Stimulated activated CD8-positive, alpha-beta memory T cell treated with anti-CD3 and anti-CD28 coated beads, Interleukin-2, amount 100 ng/mL, for 48 hours (primary cell): Measurements from ENCODE around the gene SLC6A9.

Source experiments
- DNase-seq, 2 donors: peaks; one replicate each; pipeline ENCODE4 v3.0.0-alpha.2; 2020; ENCODE audit warnings: low read depth in 2 of 2

The SLC6A9 gene

GRCh38 chr1:43969746-43970466 lies 61.4 kb downstream of the SLC6A9 start, which contains the start of gene DPH2:
Gene DPH2, plus strand, starts transcription at chr1:43970010. Its CDS starts 166 bp downstream, at chr1:43970176.
- peak; percentile 89 to 96 for DNase-seq

DNA sequence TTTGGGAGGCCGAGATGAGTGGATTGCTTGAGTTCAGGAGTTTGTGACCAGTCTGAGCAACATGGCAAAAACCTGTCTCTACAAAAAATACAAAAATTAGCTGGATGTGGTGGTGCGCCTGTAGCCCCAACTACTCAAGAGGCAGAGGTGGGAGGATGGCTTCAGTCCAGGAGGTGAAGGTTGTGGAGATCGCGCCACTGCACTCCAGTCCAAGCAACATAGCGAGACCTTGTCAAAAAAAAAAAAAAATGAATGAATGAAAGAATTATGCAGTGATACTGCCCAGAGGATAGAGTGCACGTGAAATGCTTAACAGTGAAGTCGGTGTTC lies 61.9 kb downstream of the SLC6A9 start:
- DNase-seq: no peak

GRCh38 chr1:43968348-43968948 lies 62.8 kb downstream of the SLC6A9 start:
- DNase-seq: no peak

GRCh38 chr1:43965316-43965715 lies 65.9 kb downstream of the SLC6A9 start:
- DNase-seq: no peak

DNA sequence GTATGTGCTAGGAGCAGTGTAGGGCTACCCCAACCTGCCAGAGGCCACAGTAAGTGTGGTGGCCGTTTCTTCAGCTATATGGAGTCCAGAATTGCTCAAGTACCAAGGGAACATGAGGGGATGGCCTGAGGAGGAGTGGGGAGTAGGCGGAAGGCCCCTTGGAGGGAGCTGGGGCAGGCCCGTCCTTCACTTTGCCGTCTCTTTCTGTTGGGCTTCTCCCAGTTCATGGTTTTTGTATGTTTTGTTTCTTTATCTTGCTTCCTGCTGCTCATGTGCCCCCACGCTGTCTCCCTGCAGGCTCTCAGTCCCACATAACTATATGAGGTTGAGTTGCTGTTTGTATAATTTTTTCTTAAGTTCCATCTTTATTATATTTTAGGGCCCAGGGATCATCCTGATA lies 67.4 kb downstream of the SLC6A9 start:
- no peak for DNase-seq

DNA sequence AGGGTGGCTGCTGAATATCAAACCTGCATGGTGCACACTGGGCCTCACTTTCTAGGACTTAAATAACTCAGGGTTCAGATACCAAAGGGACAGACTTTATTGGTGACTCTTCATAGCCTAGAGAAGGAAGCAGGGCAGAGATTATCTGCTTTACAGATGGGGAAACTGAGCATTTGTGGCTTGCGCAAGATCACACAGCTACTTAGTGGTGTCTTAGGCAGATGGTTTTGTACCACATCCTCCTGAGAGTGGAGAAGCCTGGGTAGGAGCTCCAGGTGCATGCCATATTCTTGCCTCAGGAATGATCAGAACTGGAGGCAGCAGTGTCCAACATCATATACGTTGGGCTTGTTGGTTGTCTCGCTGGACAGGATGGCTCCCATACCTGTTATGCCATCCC lies 68.3 kb downstream of the SLC6A9 start:
- DNase-seq: no peak

DNA sequence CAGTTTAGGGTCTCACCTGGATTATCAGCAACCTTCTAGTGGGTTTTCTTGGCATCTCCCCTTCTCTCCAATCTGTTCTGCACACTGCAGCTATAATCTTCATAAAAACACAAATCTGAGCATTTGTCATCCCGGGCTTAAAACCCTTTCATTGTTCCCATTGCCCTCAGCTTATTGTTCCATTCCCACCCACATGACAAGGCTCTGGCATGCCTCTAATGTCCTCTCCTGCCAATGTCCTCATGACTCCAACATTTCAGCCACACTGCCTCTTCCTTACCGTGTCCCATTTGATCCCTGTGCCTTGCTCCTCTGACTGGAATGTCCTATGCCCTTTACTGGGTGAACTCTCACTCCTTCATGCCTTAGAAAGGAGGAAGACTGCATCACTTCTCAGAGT lies 68.9 kb downstream of the SLC6A9 start:
- DNase-seq: no peak

DNA sequence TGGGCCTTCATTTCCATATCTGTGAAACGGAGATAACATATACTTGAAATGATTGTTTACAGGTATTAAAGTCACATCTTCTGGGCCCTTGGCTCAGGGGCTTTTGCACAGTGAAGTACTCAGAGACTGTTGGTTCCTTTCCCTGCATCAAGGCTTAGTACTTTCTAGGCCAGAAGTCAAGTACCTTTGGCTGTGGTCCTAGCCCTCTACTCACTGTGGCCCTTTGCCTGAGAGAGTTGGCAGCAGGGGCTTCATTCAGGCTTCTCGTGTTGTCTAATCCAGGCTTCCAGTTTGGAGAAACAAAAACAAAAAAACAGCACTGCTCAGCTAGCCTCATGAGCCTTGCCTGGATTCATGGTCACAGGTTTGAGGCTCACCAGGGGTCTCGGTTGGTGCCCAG lies 69.6 kb downstream of the SLC6A9 start:
- no peak for DNase-seq

DNA sequence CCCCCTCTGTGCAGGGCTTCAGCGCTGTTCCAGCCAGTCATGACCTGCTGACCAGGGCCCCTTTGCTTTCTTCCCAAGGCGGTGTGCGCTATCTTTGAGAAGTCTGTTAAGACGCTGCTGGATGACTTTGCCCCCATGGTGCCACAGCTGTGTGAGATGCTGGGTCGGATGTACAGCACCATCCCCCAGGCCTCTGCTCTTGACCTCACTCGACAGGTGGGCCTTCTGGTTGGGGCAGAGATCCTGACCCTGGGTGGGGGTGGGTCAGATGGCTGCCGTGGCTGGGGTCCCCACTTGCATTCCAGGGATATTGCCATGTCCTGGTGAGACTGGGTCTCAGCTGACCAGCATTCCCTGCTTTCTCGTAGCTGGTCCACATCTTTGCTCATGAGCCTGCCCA lies 70.5 kb downstream of the SLC6A9 start:
- no peak for DNase-seq

DNA sequence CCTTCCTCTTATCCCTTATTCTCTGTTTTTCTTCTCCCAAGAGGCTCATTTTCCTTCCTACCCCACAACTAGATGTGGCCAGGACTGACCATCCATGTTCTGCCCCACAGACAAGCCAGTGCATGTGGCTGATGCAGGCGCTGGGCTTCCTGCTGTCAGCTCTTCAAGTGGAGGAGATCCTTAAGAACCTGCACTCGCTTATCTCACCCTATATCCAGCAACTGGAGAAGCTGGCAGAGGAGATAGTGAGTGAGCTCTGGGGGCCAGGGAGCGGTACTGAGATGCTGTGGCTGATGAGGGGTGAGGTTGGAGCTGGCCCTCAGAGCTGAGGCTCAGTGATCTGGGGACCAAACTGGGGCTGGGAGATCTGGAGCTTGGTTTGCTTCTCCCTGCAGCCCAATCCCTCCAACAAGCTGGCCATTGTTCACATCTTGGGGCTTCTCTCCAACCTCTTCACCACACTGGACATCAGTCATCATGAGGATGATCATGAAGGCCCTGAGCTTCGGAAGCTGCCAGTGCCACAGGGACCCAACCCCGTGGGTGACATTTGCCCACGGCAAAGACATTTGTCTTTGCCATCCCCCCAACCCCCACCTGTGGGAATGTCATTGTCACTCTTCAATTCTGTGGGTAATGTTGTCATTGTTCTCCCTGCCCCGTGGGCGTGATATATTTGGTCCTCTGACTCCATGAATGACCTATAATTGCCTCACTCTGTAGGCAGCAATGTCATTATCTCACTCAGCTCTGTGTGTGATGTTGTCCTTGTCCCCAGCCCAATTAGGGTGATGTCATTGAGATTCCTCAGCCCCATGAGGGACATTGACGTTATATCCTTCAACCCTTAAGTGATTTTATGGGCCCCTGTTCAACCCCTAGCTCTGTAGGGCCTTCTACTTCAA lies 72.7 kb downstream of the SLC6A9 start:
- DNase-seq: no peak

GRCh38 chr1:43957407-43958040 lies 73.7 kb downstream of the SLC6A9 start:
- no peak for DNase-seq

DNA sequence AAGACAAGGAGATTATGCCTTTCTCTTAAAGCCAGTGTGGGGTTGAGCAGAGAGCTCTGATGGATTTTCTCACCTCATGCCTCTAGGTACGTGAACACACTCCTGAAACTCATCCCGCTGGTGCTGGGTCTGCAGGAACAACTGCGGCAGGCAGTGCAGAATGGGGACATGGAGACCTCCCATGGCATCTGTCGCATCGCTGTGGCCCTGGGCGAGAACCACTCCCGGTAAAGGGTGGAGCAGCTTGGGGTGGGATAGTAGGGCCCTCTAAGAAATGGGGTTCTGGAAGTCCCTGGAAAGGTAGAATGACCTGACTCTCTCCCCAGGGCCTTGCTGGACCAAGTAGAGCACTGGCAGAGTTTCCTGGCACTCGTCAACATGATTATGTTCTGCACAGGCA lies 75.0 kb downstream of the SLC6A9 start:
- no peak for DNase-seq

GRCh38 chr1:43954036-43954435 lies 77.2 kb downstream of the SLC6A9 start:
- DNase-seq: no peak

GRCh38 chr1:43953361-43953760 lies 77.9 kb downstream of the SLC6A9 start:
- DNase-seq: no peak

DNA sequence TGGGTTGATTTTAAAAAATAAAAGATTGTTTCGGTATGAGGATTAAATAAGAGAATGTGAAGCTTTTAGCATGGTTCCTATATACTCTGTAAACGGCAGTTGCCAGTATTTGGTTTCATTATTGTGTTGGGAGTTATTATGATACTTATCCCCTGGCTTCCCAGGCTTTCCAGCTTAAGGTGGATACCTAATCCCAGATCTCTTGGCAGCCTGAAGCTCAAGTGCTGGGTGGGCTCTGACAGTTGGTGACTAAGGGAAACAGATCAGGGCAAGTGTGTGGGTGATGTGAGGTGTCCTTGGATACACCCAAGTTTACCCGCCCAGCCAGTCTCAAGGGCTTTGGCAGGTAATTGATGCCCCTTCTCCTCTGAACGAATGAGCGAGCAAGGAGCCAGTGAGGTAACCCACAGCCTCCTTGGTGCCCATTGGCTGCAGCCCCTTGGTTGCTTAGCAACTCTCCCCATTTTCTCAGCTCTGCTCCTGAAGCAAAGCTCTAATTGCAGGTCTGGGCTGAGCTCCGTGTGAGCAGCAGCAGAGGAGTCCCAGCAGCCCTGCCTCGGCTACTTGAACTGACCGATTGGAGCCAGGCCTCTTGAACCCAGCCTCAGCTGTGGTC lies 78.4 kb downstream of the SLC6A9 start:
- DNase-seq: no peak

DNA sequence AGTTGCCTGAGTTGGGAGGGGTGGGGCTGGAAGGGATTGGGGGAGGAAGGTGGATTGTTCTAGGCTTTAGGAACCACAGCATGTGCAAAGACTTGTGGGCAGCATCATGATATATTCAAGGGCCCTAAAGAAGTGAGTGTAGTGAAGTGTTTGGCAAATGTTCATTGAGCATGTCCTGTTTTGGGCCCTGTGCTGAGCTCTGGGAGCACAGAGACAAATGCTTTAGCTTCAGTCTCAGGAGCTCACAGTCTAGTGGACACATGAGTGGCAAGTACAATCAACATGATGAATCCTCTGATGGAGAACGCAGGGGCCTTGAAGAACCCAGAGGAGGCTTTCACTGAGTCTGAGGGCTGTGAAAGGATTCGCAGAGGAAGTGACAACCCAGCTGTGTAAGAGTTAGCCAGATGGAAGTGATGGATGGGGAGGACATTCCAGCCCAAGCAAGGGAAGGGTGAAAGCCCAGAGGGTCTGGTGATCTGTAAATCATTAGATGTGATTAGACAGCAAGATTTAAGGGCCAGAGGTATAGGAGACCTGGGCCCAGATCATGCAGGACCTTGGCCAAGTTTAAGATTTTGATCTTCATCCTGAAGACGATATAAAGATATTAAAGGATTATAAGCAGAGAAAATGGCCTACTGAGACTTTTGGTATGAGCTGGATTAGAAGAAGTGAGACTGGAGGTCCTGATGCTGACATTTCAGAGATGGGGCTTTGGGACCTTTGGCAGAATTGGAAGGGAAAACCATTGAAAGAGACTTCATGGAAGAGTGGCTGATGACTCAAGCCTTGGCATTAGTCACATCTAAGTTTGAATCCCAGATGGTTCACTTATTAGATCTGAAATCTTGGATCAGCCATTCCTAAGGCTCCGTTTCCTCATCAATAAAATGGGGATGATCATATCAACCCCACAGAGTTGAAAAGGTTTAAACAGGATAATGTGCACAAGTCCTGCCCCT lies 80.0 kb downstream of the SLC6A9 start:
- DNase-seq: no peak

DNA sequence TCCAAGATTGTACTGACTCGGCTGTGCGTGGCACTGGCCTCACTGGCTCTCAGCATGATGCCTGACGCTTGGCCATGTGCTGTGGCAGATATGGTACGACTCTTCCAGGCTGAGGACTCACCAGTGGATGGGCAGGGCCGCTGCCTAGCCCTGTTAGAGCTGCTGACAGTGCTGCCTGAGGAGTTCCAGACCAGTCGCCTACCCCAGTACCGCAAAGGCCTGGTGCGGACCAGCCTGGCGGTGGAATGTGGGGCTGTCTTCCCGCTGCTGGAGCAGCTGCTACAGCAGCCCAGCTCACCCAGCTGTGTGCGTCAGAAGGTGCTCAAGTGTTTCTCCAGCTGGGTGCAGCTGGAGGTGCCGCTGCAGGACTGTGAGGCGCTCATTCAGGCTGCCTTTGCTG lies 81.6 kb downstream of the SLC6A9 start:
- no peak for DNase-seq

- no peak for DNase-seq
Measured at GRCh38 chr1:43947874-43948437, 83.3 kb downstream of the SLC6A9 start.

GRCh38 chr1:43947061-43947873 lies 84.0 kb downstream of the SLC6A9 start:
- DNase-seq: no peak
